ENCODE results near the gene ATP13A3. TPM values are rescaled to one million over a fixed set of nuclear protein-coding genes. Genes with fewer than 3 reads are reported as not detected.

ATP13A3 gene
- total RNA-seq, 1 experiment from 2014 or later: 78.3 TPM

DNA sequence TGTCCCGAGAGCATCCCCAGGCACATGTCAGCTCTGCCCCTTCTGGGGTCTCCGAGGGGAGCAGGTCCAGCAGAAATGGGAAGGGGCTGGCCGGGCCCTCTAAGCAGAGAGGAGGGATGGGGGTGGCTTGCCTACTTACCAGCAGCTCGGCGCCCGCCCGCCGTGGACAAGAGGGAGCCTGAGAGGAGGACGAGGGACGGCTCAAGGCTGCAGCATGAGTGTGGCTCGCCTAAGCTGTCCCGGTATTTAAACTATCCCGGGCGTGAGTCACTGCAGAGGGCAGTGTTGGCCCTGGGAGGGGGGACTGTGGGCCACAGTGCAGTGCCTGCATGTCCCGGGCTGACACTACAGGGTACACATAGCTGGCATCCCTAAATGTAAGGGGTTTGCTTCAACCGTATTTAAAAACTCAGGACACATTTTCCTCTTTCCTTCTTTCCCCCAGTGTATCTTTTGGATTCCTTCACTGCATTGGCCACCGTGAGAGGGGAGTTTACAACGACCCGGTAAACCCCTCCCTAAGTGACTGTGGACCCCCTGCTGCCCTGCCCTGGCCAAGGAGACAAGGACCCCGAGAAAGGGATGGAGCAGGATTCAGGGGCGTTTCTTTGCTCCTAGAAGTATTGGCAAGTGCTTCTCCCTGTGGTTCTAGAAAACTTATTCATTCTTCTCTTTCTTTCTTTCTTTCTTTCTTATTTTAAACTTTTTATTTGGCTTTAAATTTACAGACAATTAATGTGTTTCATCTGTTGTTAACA lies 117.1 kb downstream of the ATP13A3 start, which contains the start of gene LRRC15:
TSS of gene LRRC15 (minus strand) at position 222 of the 758 bp plus-strand sequence. CDS start 8,700 bp downstream, outside the sequence.
- POLR2A ChIA-PET: no interaction called here
- ATAC-seq (peak; percentile 79), DNase-seq (ENCODE audit: low spot score) (peak; percentile 47)
- peaks cover 29% of the 10 kb centered on the region for H3K4me1 Mint-ChIP-seq
- peaks cover 16% of the 10 kb centered on the region for H3K27me3 Mint-ChIP-seq (ENCODE audit: low read depth)
- H3K9me3 Mint-ChIP-seq: no peaks in the 10 kb centered on the region
- peak within 1 kb of the TSS; percentile 52 for H3K4me3 Mint-ChIP-seq
- TF ChIP-seq SMAD4 (CRISPR knock-in tag; IDR thresholded peaks at IDR 0.05) (no peak), E2F1 (CRISPR knock-in tag; IDR thresholded peaks at IDR 0.05) (no peak), ZNF121 (CRISPR knock-in tag; IDR thresholded peaks at IDR 0.05) (peak; percentile 91)
- CTCF ChIA-PET: interaction anchor here (0.8 to 1.5 kb wide), 4 partner anchors 19 to 103 kb away, joined by 3 to 6 read pairs (median 4); no protein-coding TSS in a partner anchor
- no peak within 1 kb of the TSS for H3K27ac Mint-ChIP-seq
- no peaks in the 10 kb centered on the region for H3K36me3 Mint-ChIP-seq

- DNase-seq (ENCODE audit: low spot score) (no peak), ATAC-seq (no peak)
- Mint-ChIP-seq H3K4me1 (peaks cover 25% of the 10 kb centered on the region), H3K36me3 (no peaks in the 10 kb centered on the region), H3K9me3 (no peaks in the 10 kb centered on the region), H3K27ac (no peak overlapping the region), H3K27me3 (ENCODE audit: low read depth) (peaks cover 16% of the 10 kb centered on the region), H3K4me3 (no peak overlapping the region)
- POLR2A ChIA-PET: no interaction called here
- TF ChIP-seq SOX15 (CRISPR knock-in tag; IDR thresholded peaks at IDR 0.05) (no peak), ATF6 (CRISPR knock-in tag; IDR thresholded peaks at IDR 0.05) (no peak), ZNF121 (CRISPR knock-in tag; IDR thresholded peaks at IDR 0.05) (no peak), TCF7 (CRISPR knock-in tag; IDR thresholded peaks at IDR 0.05; ENCODE audit: low read depth) (no peak), ZNF263 (CRISPR knock-in tag; IDR thresholded peaks at IDR 0.05; ENCODE audit: low read depth) (no peak), OVOL2 (CRISPR knock-in tag; IDR thresholded peaks at IDR 0.05; ENCODE audit: borderline replicate concordance) (no peak), ZNF219 (CRISPR knock-in tag; IDR thresholded peaks at IDR 0.05; ENCODE audit: borderline replicate concordance) (no peak), PREB (CRISPR knock-in tag; IDR thresholded peaks at IDR 0.05; ENCODE audit: borderline replicate concordance) (no peak), KAT7 (CRISPR knock-in tag; IDR thresholded peaks at IDR 0.05; ENCODE audit: borderline replicate concordance) (no peak), NR1H2 (CRISPR knock-in tag; IDR thresholded peaks at IDR 0.05) (no peak)
- TF ChIP-seq, protein P1, sequence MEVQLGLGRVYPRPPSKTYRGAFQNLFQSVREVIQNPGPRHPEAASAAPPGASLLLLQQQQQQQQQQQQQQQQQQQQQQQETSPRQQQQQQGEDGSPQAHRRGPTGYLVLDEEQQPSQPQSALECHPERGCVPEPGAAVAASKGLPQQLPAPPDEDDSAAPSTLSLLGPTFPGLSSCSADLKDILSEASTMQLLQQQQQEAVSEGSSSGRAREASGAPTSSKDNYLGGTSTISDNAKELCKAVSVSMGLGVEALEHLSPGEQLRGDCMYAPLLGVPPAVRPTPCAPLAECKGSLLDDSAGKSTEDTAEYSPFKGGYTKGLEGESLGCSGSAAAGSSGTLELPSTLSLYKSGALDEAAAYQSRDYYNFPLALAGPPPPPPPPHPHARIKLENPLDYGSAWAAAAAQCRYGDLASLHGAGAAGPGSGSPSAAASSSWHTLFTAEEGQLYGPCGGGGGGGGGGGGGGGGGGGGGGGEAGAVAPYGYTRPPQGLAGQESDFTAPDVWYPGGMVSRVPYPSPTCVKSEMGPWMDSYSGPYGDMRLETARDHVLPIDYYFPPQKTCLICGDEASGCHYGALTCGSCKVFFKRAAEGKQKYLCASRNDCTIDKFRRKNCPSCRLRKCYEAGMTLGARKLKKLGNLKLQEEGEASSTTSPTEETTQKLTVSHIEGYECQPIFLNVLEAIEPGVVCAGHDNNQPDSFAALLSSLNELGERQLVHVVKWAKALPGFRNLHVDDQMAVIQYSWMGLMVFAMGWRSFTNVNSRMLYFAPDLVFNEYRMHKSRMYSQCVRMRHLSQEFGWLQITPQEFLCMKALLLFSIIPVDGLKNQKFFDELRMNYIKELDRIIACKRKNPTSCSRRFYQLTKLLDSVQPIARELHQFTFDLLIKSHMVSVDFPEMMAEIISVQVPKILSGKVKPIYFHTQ (CRISPR knock-in tag; IDR thresholded peaks at IDR 0.05): no peak
- CTCF ChIA-PET: interaction anchor here (0.8 to 1.5 kb wide), 6 partner anchors 19 to 103 kb away, joined by 3 to 6 read pairs (median 4); no protein-coding TSS in a partner anchor
Observed at GRCh38 chr3:194368918-194369317, 117.9 kb downstream of the ATP13A3 start.

All from WTC11 (cell line).